Measurements from ENCODE around the gene LHFPL3. TPM values are rescaled to one million over a fixed set of nuclear protein-coding genes. Genes with fewer than 3 reads are reported as not detected.
A peak's percentile ranks its signal among the peaks of the same experiment; 100 is the strongest.

LHFPL3 gene
- total and polyA plus RNA-seq, 2 donors (not counting 1 experiment from before 2014, with no cell fraction given) = not detected

- peak overlapping the region; percentile 94 for H3K27ac Mint-ChIP-seq
- Histone ChIP-seq H3K36me3 (replicated peaks in 1 of 2; ENCODE audit: control extremely low read depth in 1 of 2, control insufficient read depth in 1 of 2, extremely low read depth in 1 of 2, insufficient read depth in 2 of 2, low read length in 1 of 2) (no peaks in the 10 kb centered on the region), H2AFZ (ENCODE audit: insufficient read depth, low read depth, low read length, poor library complexity, severe bottlenecking) (no peak overlapping the region), H3K9ac (ENCODE audit: low read length) (peak overlapping the region; percentile 16), H3K4me3 (ENCODE audit: control extremely low read depth in 1 of 5, extremely low read depth in 1 of 5, insufficient read depth in 1 of 5, low read depth in 2 of 5, low read length in 4 of 5) (peak overlapping the region in 2 of 5 experiments; percentile 81 to 83), H3K4me2 (replicated peaks; ENCODE audit: low read depth, low read length, poor library complexity, severe bottlenecking) (no peak overlapping the region), H3K27ac (ENCODE audit: low read length in 2 of 2) (peak overlapping the region; percentile 99), H3K4me1 (ENCODE audit: control insufficient read depth in 2 of 2, insufficient read depth in 2 of 2, low read length in 2 of 2) (peaks cover 37 to 55% of the 10 kb centered on the region in 2 donors), H4K20me1 (ENCODE audit: control insufficient read depth, insufficient read depth, low read length, poor library complexity, severe bottlenecking) (no peaks in the 10 kb centered on the region), H3K79me2 (ENCODE audit: control insufficient read depth, insufficient read depth, low read length) (peaks cover 26% of the 10 kb centered on the region), H3K27me3 (replicated peaks in 1 of 4; ENCODE audit: control extremely low read depth in 1 of 4, control insufficient read depth in 3 of 4, insufficient read depth in 4 of 4, low read length in 3 of 4) (no peaks in the 10 kb centered on the region), H3K9me3 (ENCODE audit: control extremely low read depth in 1 of 3, control insufficient read depth in 2 of 3, insufficient read depth in 1 of 3, low read length in 2 of 3) (peaks cover 0 to 25% (median 3%) of the 10 kb centered on the region in 3 donors)
- ChIA-PET POLR2A (interaction anchor here (0.5 to 7.4 kb wide), 9 partner anchors 13 to 1179 kb away, joined by 3 to 99 read pairs (median 5); partner anchors contain the start of genes KMT2E and SYPL1), CTCF (interaction anchor here (0.9 to 2.3 kb wide), 9 partner anchors 8 to 76 kb away, joined by 3 to 23 read pairs (median 4); no protein-coding TSS in a partner anchor)
- 97% methylated on average over 41 of the region's 43 CpGs for WGBS (ENCODE audit: insufficient coverage)
- DNase-seq (no peak), ATAC-seq (ENCODE audit: low read depth) (no peak)
- TF ChIP-seq EZH2 (IDR thresholded peaks at IDR 0.05; ENCODE audit: borderline replicate concordance, insufficient read depth, low read depth, low read length, poor library complexity, severe bottlenecking) (no peak), CTCF (IDR thresholded peaks at IDR 0.05) (no peak)
- peak overlapping the region; percentile 93 for H3K4me3 Mint-ChIP-seq
- peaks cover 60% of the 10 kb centered on the region for H3K4me1 Mint-ChIP-seq
- H3K27me3 Mint-ChIP-seq = no peaks in the 10 kb centered on the region
- intact Hi-C loops (cut with micrococcal nuclease) = loop anchor here (10.0 kb wide), 2 partner anchors 505 to 1135 kb away; no protein-coding TSS in a partner anchor
- peaks cover 2% of the 10 kb centered on the region for H3K9me3 Mint-ChIP-seq (ENCODE audit: insufficient read depth)
Observed at GRCh38 chr7:104940023-104940710, 611.8 kb downstream of the LHFPL3 start.

All from B cell (primary cell).